H9 (cell line): ENCODE results near the gene ARAP1. TPM values are rescaled to one million over a fixed set of nuclear protein-coding genes. Genes with fewer than 3 reads are reported as not detected.

Experiments used
- DNase-seq: peaks from one replicate; pipeline ENCODE4 v3.0.0-alpha.2; 2017
- H2AFZ ChIP-seq: one replicate; pipeline ENCODE4 v1.6.1; 2013; ENCODE audit warnings: mild to moderate bottlenecking, low read length, control low read depth, moderate library complexity
- H2AK5ac ChIP-seq: 2 replicates; pipeline ENCODE4 v1.6.1; 2013; ENCODE audit warnings: low read length, control low read depth, mixed read lengths; ENCODE audit not compliant: insufficient read length
- H2BK120ac ChIP-seq: one replicate; pipeline ENCODE4 v1.6.1; 2013; ENCODE audit warnings: low read depth, mild to moderate bottlenecking, low read length, control low read depth, inconsistent platforms; ENCODE audit not compliant: poor library complexity, severe bottlenecking
- H2BK12ac ChIP-seq: 2 replicates; pipeline ENCODE4 v1.6.1; 2013; ENCODE audit warnings: low read length, control low read depth, mixed read lengths, low read depth; ENCODE audit not compliant: insufficient read length
- H2BK15ac ChIP-seq: 2 replicates; pipeline ENCODE4 v1.6.1; 2013; ENCODE audit warnings: low read depth, low read length, control low read depth
- H2BK20ac ChIP-seq: one replicate; pipeline ENCODE4 v1.6.1; 2013; ENCODE audit warnings: low read depth, mild to moderate bottlenecking, low read length, control low read depth, inconsistent platforms; ENCODE audit not compliant: poor library complexity, severe bottlenecking
- H2BK5ac ChIP-seq: 2 replicates; pipeline ENCODE4 v1.6.1; 2013; ENCODE audit warnings: low read length, control low read depth, mixed read lengths; ENCODE audit not compliant: insufficient read length
- H3K14ac ChIP-seq: 2 replicates; pipeline ENCODE4 v1.6.1; 2013; ENCODE audit warnings: low read length, control low read depth; ENCODE audit not compliant: insufficient read depth
- H3K18ac ChIP-seq: 2 replicates; pipeline ENCODE4 v1.6.1; 2013; ENCODE audit warnings: low read depth, mild to moderate bottlenecking, mixed read lengths, low read length, control low read depth; ENCODE audit not compliant: insufficient read length
- H3K23ac ChIP-seq: 2 replicates; pipeline ENCODE4 v1.6.1; 2013; ENCODE audit warnings: low read length, control low read depth, mixed read lengths, low read depth; ENCODE audit not compliant: insufficient read length
- H3K23me2 ChIP-seq: 2 replicates; pipeline ENCODE4 v1.6.1; 2013; ENCODE audit warnings: low read depth, mild to moderate bottlenecking, mixed read lengths, low read length, control low read depth; ENCODE audit not compliant: insufficient read length, poor library complexity, severe bottlenecking
- H3K27ac ChIP-seq: 2 replicates; pipeline ENCODE4 v1.5.1; 2013; ENCODE audit warnings: low read length, control low read depth, mixed read lengths, low read depth; ENCODE audit not compliant: insufficient read length
- H3K27me3 ChIP-seq: 2 replicates; pipeline ENCODE4 v1.6.1; 2013; ENCODE audit warnings: low read length, control low read depth, inconsistent platforms; ENCODE audit not compliant: insufficient read depth
- H3K4ac ChIP-seq: 2 replicates; pipeline ENCODE4 v1.6.1; 2013; ENCODE audit warnings: low read depth, mild to moderate bottlenecking, control low read depth, inconsistent platforms, low read length, moderate library complexity
- H3K4me1 ChIP-seq: 2 replicates; pipeline ENCODE4 v1.6.1; 2013; ENCODE audit warnings: low read length, control low read depth, inconsistent platforms; ENCODE audit not compliant: insufficient read depth
- H3K4me2 ChIP-seq: 2 replicates; pipeline ENCODE4 v1.6.1; 2013; ENCODE audit warnings: low read length, control low read depth, mixed read lengths; ENCODE audit not compliant: insufficient read length, insufficient read depth
- H3K56ac ChIP-seq: 2 replicates; pipeline ENCODE4 v1.6.1; 2013; ENCODE audit warnings: low read depth, mild to moderate bottlenecking, mixed read lengths, low read length, control low read depth; ENCODE audit not compliant: insufficient read length
- H3K79me1 ChIP-seq: 2 replicates; pipeline ENCODE4 v1.6.1; 2013; ENCODE audit warnings: low read depth, mild to moderate bottlenecking, moderate library complexity, low read length, control low read depth, inconsistent platforms; ENCODE audit not compliant: insufficient read depth, poor library complexity, severe bottlenecking
- H3K79me2 ChIP-seq: 2 replicates; pipeline ENCODE4 v1.6.1; 2013; ENCODE audit warnings: low read length, control low read depth, inconsistent platforms; ENCODE audit not compliant: insufficient read depth
- H3K9ac ChIP-seq: 2 replicates; pipeline ENCODE4 v1.6.1; 2013; ENCODE audit warnings: low read length, control low read depth, mixed read lengths; ENCODE audit not compliant: insufficient read length; ENCODE audit errors: extremely low read depth
- H3K9me3 ChIP-seq: one replicate; pipeline ENCODE4 v1.6.1; 2013; ENCODE audit warnings: low read depth, low read length, inconsistent platforms; ENCODE audit not compliant: control insufficient read depth
- H3T11ph ChIP-seq: one replicate; pipeline ENCODE4 v1.6.1; 2013; ENCODE audit warnings: mild to moderate bottlenecking, low read length, control low read depth, inconsistent platforms
- H4K20me1 ChIP-seq: one replicate; pipeline ENCODE4 v1.6.1; 2013; ENCODE audit not compliant: control insufficient read depth, insufficient read length, insufficient read depth
- H4K5ac ChIP-seq: 2 replicates; pipeline ENCODE4 v1.6.1; 2013; ENCODE audit warnings: low read depth, mild to moderate bottlenecking, mixed read lengths, low read length, control low read depth; ENCODE audit not compliant: insufficient read length
- H4K8ac ChIP-seq: replicated peaks from 2 replicates; pipeline ENCODE4 v1.6.1; 2013; ENCODE audit warnings: low read length, control low read depth, mixed read lengths, low read depth; ENCODE audit not compliant: insufficient read length
- H4K91ac ChIP-seq: 2 replicates; pipeline ENCODE4 v1.6.1; 2013; ENCODE audit warnings: low read depth, mild to moderate bottlenecking, moderate library complexity, mixed read lengths, low read length, control low read depth; ENCODE audit not compliant: insufficient read length
- H3K27ac Mint-ChIP-seq, 3 experiments: 2 replicates in 2 of 3; 3 replicates in 1 of 3; pipeline ENCODE4 v1.8.0; 2020 to 2021; ENCODE audit warnings: mixed read lengths in 3 of 3, mild to moderate bottlenecking in 1 of 3, moderate library complexity in 1 of 3
- H3K27me3 Mint-ChIP-seq: 2 replicates; pipeline ENCODE4 v1.8.0; 2021; ENCODE audit warnings: low read depth, mild to moderate bottlenecking, moderate library complexity, mixed read lengths
- H3K36me3 Mint-ChIP-seq, 3 experiments: 2 replicates in 2 of 3; 3 replicates in 1 of 3; pipeline ENCODE4 v1.8.0; 2020 to 2021; ENCODE audit warnings: low read depth in 3 of 3, mixed read lengths in 3 of 3; ENCODE audit not compliant: insufficient read depth in 1 of 3
- H3K4me1 Mint-ChIP-seq, 2 experiments: 2 replicates each; pipeline ENCODE4 v1.8.0; 2020; ENCODE audit warnings: mixed read lengths in 2 of 2
- H3K4me3 Mint-ChIP-seq, 2 experiments: 2 replicates in 1 of 2; 3 replicates in 1 of 2; pipeline ENCODE4 v1.8.0; 2020 to 2021; ENCODE audit warnings: mild to moderate bottlenecking in 2 of 2, mixed read lengths in 2 of 2, moderate library complexity in 1 of 2
- H3K9me3 Mint-ChIP-seq, 2 experiments: 2 replicates in 1 of 2; 3 replicates in 1 of 2; pipeline ENCODE4 v1.8.0; 2020; ENCODE audit warnings: mild to moderate bottlenecking in 2 of 2, mixed read lengths in 2 of 2, moderate library complexity in 1 of 2
- WGBS: extraction: QIAGEN DNeasy Blood & Tissue Kit; methylation state at CpG from one replicate; pipeline ENCODE4 v1.1.7; 2013; ENCODE audit warnings: missing lambda C conversion rate, low lambda C conversion rate, mixed read lengths; ENCODE audit not compliant: insufficient read length; ENCODE audit errors: extremely low coverage; 5-methylcytosine and 5-hydroxymethylcytosine counted together
- total RNA-seq: library from RNA; stranded (reverse); gene quantifications from 2 replicates; pipeline ENCODE4 v1.2.1, GENCODE V29; 2021
- TF ChIP-seq, protein P1 (sequence below): fragments of 200-600 bp; sonication (generic); conservative IDR thresholded peaks from 3 replicates; pipeline ENCODE4 v1.8.0; 2021; ENCODE audit warnings: antibody characterized with exemption, mild to moderate bottlenecking

ARAP1 gene
- total RNA-seq, 1 experiment from 2014 or later, result 59.4 TPM

GRCh38 chr11:72687326-72687725 is 64.9 kb downstream of the ARAP1 start:
- Histone ChIP-seq H2BK12ac (no peak overlapping the region), H2BK20ac (no peak overlapping the region), H2BK15ac (no peak overlapping the region), H4K91ac (no peak overlapping the region), H3K18ac (no peak overlapping the region), H3T11ph (no peak overlapping the region), H3K56ac (no peak overlapping the region), H3K14ac (no peak overlapping the region), H2AK5ac (no peak overlapping the region), H3K23me2 (no peaks in the 10 kb centered on the region), H4K8ac (no peak overlapping the region), H3K9me3 (no peaks in the 10 kb centered on the region), H3K23ac (no peak overlapping the region), H3K4ac (no peak overlapping the region), H4K20me1 (no peaks in the 10 kb centered on the region), H3K79me1 (no peaks in the 10 kb centered on the region), H3K4me1 (no peaks in the 10 kb centered on the region), H3K9ac (no peak overlapping the region), H2AFZ (no peak overlapping the region), H4K5ac (no peak overlapping the region), H3K4me2 (no peak overlapping the region), H3K27ac (no peak overlapping the region), H2BK5ac (no peak overlapping the region), H3K27me3 (no peaks in the 10 kb centered on the region), H2BK120ac (no peak overlapping the region), H3K79me2 (no peaks in the 10 kb centered on the region)
- Mint-ChIP-seq H3K4me3 (no peak overlapping the region), H3K27me3 (peaks cover 1% of the 10 kb centered on the region), H3K9me3 (no peaks in the 10 kb centered on the region), H3K27ac (peak overlapping the region in 1 of 3 experiments; percentile 44; a peak in 1 of 7 replicates), H3K36me3 (peaks cover 0 to 42% (median 19%) of the 10 kb centered on the region in 3 experiments; a peak in 5 of 7 replicates), H3K4me1 (peaks cover 0 to 4% of the 10 kb centered on the region in 2 experiments; a peak in 2 of 4 replicates)
- no peak for DNase-seq
- no CpG with 5 or more reads among the region's 7 CpGs for WGBS
- TF ChIP-seq, protein P1, sequence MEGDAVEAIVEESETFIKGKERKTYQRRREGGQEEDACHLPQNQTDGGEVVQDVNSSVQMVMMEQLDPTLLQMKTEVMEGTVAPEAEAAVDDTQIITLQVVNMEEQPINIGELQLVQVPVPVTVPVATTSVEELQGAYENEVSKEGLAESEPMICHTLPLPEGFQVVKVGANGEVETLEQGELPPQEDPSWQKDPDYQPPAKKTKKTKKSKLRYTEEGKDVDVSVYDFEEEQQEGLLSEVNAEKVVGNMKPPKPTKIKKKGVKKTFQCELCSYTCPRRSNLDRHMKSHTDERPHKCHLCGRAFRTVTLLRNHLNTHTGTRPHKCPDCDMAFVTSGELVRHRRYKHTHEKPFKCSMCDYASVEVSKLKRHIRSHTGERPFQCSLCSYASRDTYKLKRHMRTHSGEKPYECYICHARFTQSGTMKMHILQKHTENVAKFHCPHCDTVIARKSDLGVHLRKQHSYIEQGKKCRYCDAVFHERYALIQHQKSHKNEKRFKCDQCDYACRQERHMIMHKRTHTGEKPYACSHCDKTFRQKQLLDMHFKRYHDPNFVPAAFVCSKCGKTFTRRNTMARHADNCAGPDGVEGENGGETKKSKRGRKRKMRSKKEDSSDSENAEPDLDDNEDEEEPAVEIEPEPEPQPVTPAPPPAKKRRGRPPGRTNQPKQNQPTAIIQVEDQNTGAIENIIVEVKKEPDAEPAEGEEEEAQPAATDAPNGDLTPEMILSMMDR, result no peak
